A549 (cell line): ENCODE data around the gene RAPGEF6.

Source experiments
- CHD4 ChIP-seq: fragments of 200-600 bp; sonication (generic); IDR thresholded peaks from 2 replicates; pipeline ENCODE4 v1.6.1; 2016; ENCODE audit warnings: antibody characterized with exemption, mild to moderate bottlenecking, borderline replicate concordance
- CTCF ChIP-seq: fragments of >200 bp; sonication (Bioruptor Twin); formaldehyde crosslinking; IDR thresholded peaks from 3 replicates; pipeline ENCODE4 v1.5.1; 2016
- EP300 ChIP-seq, 2 experiments: fragments of >200 bp; sonication (Bioruptor Twin); formaldehyde crosslinking; IDR thresholded peaks; 2 replicates in 1 of 2; 3 replicates in 1 of 2; pipeline ENCODE4 v1.6.1; 2016 to 2017
- POLR2A ChIP-seq: IDR thresholded peaks from 2 replicates; pipeline ENCODE4 v1.6.1; 2012; ENCODE audit warnings: mild to moderate bottlenecking, low read length
- RARB ChIP-seq: fragments of 250-450 bp; sonication (Bioruptor Pico); IDR thresholded peaks from 2 replicates; pipeline ENCODE4 v1.8.0; 2021; ENCODE audit warnings: mild to moderate bottlenecking, moderate library complexity
- ZFP36 ChIP-seq: fragments of 450-650 bp; IDR thresholded peaks from 2 replicates; pipeline ENCODE4 v1.6.1; 2014; ENCODE audit warnings: borderline replicate concordance; ENCODE audit not compliant: partially characterized antibody

GRCh38 chr5:131509801-131510200 is 125.2 kb downstream of the RAPGEF6 start:
- TF ChIP-seq CTCF (no peak), POLR2A (no peak), CHD4 (no peak), ZFP36 (no peak), RARB (CRISPR knock-in tag) (no peak), EP300 (IDR thresholded peaks at IDR 0.05) (no peak)
